HG03135 (cell line): ENCODE measurements around the gene IGFALS.

ENCODE experiments used
- ATAC-seq: cut with Tn5 transposase; IDR thresholded peaks from one replicate; pipeline ENCODE4 v1.9.1; 2021; ENCODE audit warnings: mild to moderate bottlenecking, moderate library complexity; ENCODE audit not compliant: unreplicated experiment

The IGFALS gene

DNA sequence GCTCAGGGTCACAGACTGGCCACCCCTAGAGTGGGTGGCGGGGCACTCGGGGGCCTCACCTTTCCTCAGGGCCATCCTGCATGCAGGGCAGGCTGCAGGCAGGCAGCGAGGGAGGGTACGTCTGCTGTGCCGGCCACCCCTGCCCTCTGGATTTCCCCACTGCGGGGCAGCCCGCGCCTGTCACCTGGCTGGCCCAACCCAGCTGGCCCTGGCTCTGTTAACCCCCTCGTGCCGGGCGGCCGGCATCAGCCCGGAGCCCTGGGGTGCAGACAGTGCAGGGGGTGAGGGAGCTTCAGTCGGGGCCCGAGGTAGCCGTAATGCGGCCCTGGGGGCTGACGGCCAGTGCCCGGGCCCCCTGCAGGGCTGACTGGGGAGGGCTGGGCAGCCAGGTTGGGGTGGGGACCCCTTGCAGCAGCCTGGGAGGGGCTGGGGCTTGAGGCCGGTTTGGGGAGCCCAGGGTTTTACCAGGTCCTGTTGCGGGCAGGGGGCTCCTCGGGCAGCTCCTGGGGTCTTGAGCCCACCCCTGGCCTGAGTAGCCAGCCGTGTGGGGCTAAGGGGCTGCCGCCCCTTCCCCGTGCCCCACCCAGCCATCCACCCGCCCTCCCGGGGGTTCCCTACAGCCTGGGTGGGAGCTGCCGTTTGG, at the start of gene IGFALS:
Gene IGFALS, minus strand, starts transcription at position 128 of the 643 bp plus-strand sequence. Its CDS starts 53 bp downstream, at position 75.
- no peak for ATAC-seq

GRCh38 chr16:1839554-1839953, 46.0 kb upstream of the IGFALS start:
- no peak for ATAC-seq

- no peak for ATAC-seq
These were observed 40.6 kb upstream of the IGFALS start for GRCh38 chr16:1834096-1834495.

- ATAC-seq, result no peak
These were observed 39.4 kb upstream of the IGFALS start for GRCh38 chr16:1832838-1833454.

- ATAC-seq, result no peak
These were observed 37.9 kb upstream of the IGFALS start for GRCh38 chr16:1831186-1832075.

- no peak for ATAC-seq
These were observed 36.7 kb upstream of the IGFALS start for GRCh38 chr16:1830213-1830612.

GRCh38 chr16:1828645-1829410, 35.3 kb upstream of the IGFALS start:
- ATAC-seq, result no peak

DNA sequence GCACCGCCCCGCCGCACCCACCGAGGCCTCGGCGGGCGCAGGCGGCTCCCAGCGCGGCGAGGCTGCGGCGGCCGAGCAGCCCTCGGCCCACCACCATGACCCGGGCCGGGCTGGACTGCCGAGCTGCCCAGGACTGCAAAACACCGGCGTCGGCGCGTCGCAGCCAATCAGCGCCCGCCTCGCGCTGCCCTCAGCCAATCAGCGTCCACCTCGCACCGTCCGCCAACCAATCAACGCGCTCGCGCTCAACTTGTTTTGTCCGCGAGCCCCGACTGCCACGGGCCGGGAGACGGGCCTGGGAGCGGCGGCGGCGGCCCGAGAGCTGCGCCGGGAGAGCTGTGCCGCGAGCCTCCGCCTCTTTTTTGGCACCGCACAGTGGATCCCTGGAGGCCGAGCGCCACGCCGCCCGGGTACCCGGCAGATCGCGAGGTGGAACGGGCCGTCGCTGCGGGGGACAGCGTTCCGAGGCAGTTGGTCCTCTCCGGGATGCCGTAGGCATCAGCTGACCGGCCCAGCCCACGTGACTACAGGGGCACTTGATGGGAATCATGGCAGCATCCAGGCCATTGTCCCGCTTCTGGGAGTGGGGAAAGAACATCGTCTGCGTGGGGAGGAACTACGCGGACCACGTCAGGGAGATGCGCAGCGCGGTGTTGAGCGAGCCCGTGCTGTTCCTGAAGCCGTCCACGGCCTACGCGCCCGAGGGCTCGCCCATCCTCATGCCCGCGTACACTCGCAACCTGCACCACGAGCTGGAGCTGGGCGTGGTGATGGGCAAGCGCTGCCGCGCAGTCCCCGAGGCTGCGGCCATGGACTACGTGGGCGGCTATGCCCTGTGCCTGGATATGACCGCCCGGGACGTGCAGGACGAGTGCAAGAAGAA, 33.4 kb upstream of the IGFALS start, which contains the start of the genes FAHD1 and HAGH:
Gene FAHD1, plus strand, starts transcription at position 516 of the 883 bp plus-strand sequence. Its CDS starts 33 bp downstream, at position 549.
Gene HAGH, minus strand, starts transcription at position 135 of the 883 bp plus-strand sequence. Its CDS starts 38 bp downstream, at position 97.
- peak; percentile 75 for ATAC-seq

- peak; percentile 54 for ATAC-seq
These were observed 32.6 kb upstream of the IGFALS start for GRCh38 chr16:1825864-1826690.

DNA sequence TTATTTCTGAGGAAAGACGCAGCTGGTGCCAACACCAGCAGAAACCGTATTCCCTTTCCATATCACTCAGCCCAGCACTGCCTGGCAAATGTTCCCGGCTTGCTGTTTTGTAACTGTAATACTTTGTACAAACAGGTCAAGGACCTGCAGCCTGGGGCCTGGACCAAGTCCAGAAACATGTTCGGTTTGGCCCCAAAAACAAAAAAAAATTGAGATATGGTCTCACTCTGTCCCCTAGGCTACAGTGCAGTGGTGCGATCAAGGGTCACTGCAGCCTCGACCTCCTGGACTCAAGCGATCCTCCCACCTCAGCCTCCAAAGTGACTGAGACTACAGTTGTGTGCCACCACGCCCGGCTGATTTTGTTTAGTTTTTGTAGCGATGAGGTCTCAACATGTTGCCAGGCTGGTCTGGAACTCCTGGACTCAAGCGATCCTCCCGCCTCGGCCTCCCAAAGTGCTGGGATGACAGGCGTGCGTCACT, 31.9 kb upstream of the IGFALS start:
- ATAC-seq, result no peak

GRCh38 chr16:1823821-1824220, 30.3 kb upstream of the IGFALS start:
- no peak for ATAC-seq

GRCh38 chr16:1822801-1823200, 29.3 kb upstream of the IGFALS start:
- ATAC-seq, result no peak

GRCh38 chr16:1821861-1822611, 28.5 kb upstream of the IGFALS start:
- ATAC-seq, result no peak

- no peak for ATAC-seq
These were observed 27.4 kb upstream of the IGFALS start for GRCh38 chr16:1820946-1821290.

DNA sequence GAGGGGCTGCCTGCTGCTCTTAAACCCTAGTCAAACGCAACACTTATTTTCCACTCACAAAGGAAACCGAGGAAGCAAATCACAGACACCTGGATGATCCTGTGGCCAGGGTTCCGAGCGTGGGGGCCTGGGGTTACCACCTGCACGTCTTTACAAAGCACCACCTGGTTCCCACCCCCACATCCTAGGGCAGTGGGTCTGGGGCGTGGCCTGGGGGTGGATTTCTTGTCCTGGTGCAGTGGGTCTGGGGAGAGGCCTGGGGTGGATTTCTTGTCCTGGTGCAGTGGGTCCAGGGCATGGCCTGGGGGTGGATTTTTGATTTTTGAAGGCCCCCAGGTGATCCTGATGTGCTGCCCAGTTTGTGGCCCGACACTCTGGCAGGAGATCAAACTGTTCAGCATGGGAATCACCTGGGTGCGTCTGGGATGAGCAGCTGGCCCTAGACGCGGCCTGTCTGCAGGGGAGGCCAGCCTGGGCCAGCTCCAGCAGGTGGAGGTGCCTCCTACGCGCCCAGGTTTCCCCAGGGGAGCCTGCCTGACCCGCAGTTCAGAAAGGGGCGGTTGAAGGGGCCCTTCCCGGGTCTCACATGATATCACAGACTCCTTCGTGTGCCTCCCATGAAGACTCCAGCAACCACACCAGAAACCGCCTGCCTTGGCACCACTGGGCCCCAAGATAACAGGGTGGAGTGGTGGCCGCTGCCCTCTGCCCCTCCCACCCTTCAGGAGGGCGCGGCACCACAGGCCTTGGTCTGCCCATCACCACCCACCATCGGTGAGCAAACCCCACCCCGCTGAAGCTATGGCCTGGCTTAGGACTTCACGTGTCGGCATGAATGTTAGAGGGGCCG, 26.8 kb upstream of the IGFALS start:
- ATAC-seq, result no peak

GRCh38 chr16:1819611-1820010, 26.1 kb upstream of the IGFALS start:
- ATAC-seq, result no peak

DNA sequence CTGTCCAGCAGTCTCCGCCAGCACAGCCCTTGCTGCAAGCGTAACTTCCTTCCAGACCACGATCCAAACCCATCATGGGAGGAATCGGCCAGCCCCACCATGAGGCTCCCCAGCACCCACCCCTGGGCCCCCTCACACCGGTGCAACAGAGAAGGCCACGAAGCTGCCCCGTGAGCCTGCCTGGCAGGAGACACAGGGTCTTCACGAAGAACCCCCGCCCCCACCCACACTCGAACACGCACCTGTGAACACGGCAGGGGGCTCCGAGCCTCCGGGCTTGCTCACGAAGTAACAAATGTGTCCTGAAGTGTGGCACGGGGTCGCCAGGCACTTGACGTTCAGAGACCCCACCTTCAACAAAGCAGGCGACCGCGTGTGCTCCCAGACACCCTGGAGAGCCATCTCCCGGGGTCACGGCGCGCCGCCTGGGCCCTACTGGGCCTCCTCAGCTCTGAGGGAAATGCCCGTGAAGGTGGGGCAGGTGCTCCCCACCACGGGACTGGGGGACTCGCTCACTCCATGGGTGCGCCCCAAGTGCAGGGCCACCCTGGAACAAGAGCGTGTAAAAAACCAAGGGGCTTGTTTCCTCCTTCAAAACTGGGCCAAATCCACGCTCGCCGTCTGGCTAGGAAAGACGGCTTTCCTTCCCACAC, 25.5 kb upstream of the IGFALS start:
- ATAC-seq, result no peak
